NOMO-1 (cell line): ENCODE data around the gene TBX19.

Experiments
- DNase-seq, 2 experiments: peaks; one replicate each; lab custom pipeline; 2025; ENCODE audit not compliant: unreplicated experiment in 2 of 2; lab: John Stamatoyannopoulos, UW

TBX19 gene

GRCh38 chr1:168280296-168280927, at the start of gene TBX19:
TBX19 (plus strand) TSS chr1:168280877; CDS start chr1:168281091, 214 bp downstream.
- no peak for DNase-seq

- DNase-seq, result peak in 1 of 2 experiments; percentile 4
These were observed 45.7 kb upstream of the TBX19 start for GRCh38 chr1:168234846-168235547.

GRCh38 chr1:168235548-168235885, 45.2 kb upstream of the TBX19 start:
- no peak for DNase-seq

- no peak for DNase-seq
These were observed 44.7 kb upstream of the TBX19 start for GRCh38 chr1:168235937-168236336.

- no peak for DNase-seq
These were observed 43.7 kb upstream of the TBX19 start for GRCh38 chr1:168236836-168237611.

GRCh38 chr1:168243198-168243597, 37.5 kb upstream of the TBX19 start:
- no peak for DNase-seq

GRCh38 chr1:168243636-168244212, 37.0 kb upstream of the TBX19 start:
- DNase-seq, result no peak

GRCh38 chr1:168245042-168245441, 35.6 kb upstream of the TBX19 start:
- no peak for DNase-seq

GRCh38 chr1:168246506-168246905, 34.2 kb upstream of the TBX19 start:
- no peak for DNase-seq

GRCh38 chr1:168252204-168252733, 28.4 kb upstream of the TBX19 start:
- no peak for DNase-seq

- DNase-seq, result no peak
These were observed 24.5 kb upstream of the TBX19 start for GRCh38 chr1:168256164-168256563.

- DNase-seq, result no peak
These were observed 23.3 kb upstream of the TBX19 start for GRCh38 chr1:168257397-168257796.

- DNase-seq, result no peak
These were observed 21.1 kb upstream of the TBX19 start for GRCh38 chr1:168259567-168259966.

- DNase-seq, result no peak
These were observed 20.3 kb upstream of the TBX19 start for GRCh38 chr1:168260393-168260792.

GRCh38 chr1:168261390-168261789, 19.3 kb upstream of the TBX19 start:
- no peak for DNase-seq

- DNase-seq, result no peak
These were observed 17.5 kb upstream of the TBX19 start for GRCh38 chr1:168263130-168263529.

- no peak for DNase-seq
These were observed 16.4 kb upstream of the TBX19 start for GRCh38 chr1:168264296-168264695.

GRCh38 chr1:168265596-168265995, 15.1 kb upstream of the TBX19 start:
- no peak for DNase-seq

- no peak for DNase-seq
These were observed 14.0 kb upstream of the TBX19 start for GRCh38 chr1:168266644-168267186.

- no peak for DNase-seq
These were observed 9.0 kb upstream of the TBX19 start for GRCh38 chr1:168271636-168272035.

GRCh38 chr1:168273575-168273974, 7.1 kb upstream of the TBX19 start:
- DNase-seq, result no peak
